KMS-11 (cell line): Measurements from ENCODE around the gene TAX1BP1.

ENCODE experiments used
- H2AFZ ChIP-seq: fragments of 200-600 bp; sonication (generic); 2 replicates; pipeline ENCODE4 v1.6.1; 2016; ENCODE audit warnings: antibody characterized with exemption, mixed run types, low read depth
- H3K27ac ChIP-seq: fragments of 200-600 bp; sonication (generic); 2 replicates; pipeline ENCODE4 v1.6.1; 2016; ENCODE audit warnings: mild to moderate bottlenecking, mixed run types
- H3K27me3 ChIP-seq: fragments of 200-600 bp; sonication (generic); 2 replicates; pipeline ENCODE4 v1.6.1; 2017; ENCODE audit warnings: mild to moderate bottlenecking, low read depth, mixed run types, moderate library complexity; ENCODE audit not compliant: insufficient read depth
- H3K36me3 ChIP-seq: fragments of 200-600 bp; sonication (generic); 2 replicates; pipeline ENCODE4 v1.6.1; 2017; ENCODE audit warnings: mild to moderate bottlenecking, mixed run types; ENCODE audit not compliant: insufficient read depth
- H3K4me1 ChIP-seq: fragments of 200-600 bp; sonication (generic); 2 replicates; pipeline ENCODE4 v1.6.1; 2016; ENCODE audit warnings: mild to moderate bottlenecking, low read depth, mixed run types; ENCODE audit not compliant: poor library complexity, severe bottlenecking
- H3K4me2 ChIP-seq: fragments of 200-600 bp; sonication (generic); 2 replicates; pipeline ENCODE4 v1.7.0; 2016; ENCODE audit warnings: mild to moderate bottlenecking, mixed run types
- H3K4me3 ChIP-seq: fragments of 200-600 bp; sonication (generic); IDR thresholded peaks from 2 replicates; pipeline ENCODE4 v1.6.1; 2017; ENCODE audit warnings: low read depth, low read length, mixed read lengths; ENCODE audit not compliant: insufficient read depth
- H3K79me2 ChIP-seq: fragments of 200-600 bp; sonication (generic); 2 replicates; pipeline ENCODE4 v1.6.1; 2016; ENCODE audit warnings: low read depth, mixed run types; ENCODE audit not compliant: insufficient read depth
- H3K9ac ChIP-seq: fragments of 200-600 bp; sonication (generic); 2 replicates; pipeline ENCODE4 v1.6.1; 2016; ENCODE audit warnings: mild to moderate bottlenecking, mixed run types
- H4K20me1 ChIP-seq: fragments of 200-600 bp; sonication (generic); 2 replicates; pipeline ENCODE4 v1.6.1; 2016; ENCODE audit warnings: mild to moderate bottlenecking, mixed run types; ENCODE audit not compliant: insufficient read depth
- CTCF ChIP-seq: fragments of 200-600 bp; sonication (generic); conservative IDR thresholded peaks from 2 replicates; pipeline ENCODE4 v1.6.1; 2017; ENCODE audit warnings: low read depth, mild to moderate bottlenecking, antibody characterized with exemption, low read length, moderate library complexity, mixed read lengths

Gene TAX1BP1

GRCh38 chr7:27704422-27705199, 35.4 kb upstream of the TAX1BP1 start:
- Histone ChIP-seq H3K4me1 (no peaks in the 10 kb centered on the region), H3K9ac (no peak overlapping the region), H3K36me3 (no peaks in the 10 kb centered on the region), H3K4me3 (no peak overlapping the region), H3K79me2 (no peaks in the 10 kb centered on the region), H3K4me2 (no peak overlapping the region), H4K20me1 (no peaks in the 10 kb centered on the region), H3K27me3 (no peaks in the 10 kb centered on the region), H3K27ac (no peak overlapping the region), H2AFZ (no peak overlapping the region)
- no peak for TF ChIP-seq CTCF

- Histone ChIP-seq H3K4me2 (no peak overlapping the region), H3K27ac (no peak overlapping the region), H3K79me2 (no peaks in the 10 kb centered on the region), H4K20me1 (no peaks in the 10 kb centered on the region), H3K4me1 (no peaks in the 10 kb centered on the region), H3K4me3 (no peak overlapping the region), H3K9ac (no peak overlapping the region), H3K27me3 (no peaks in the 10 kb centered on the region), H3K36me3 (no peaks in the 10 kb centered on the region), H2AFZ (no peak overlapping the region)
- no peak for TF ChIP-seq CTCF
Observed at GRCh38 chr7:27705200-27705594, 34.8 kb upstream of the TAX1BP1 start.

- Histone ChIP-seq H3K27me3 (no peaks in the 10 kb centered on the region), H3K27ac (no peak overlapping the region)
Observed at GRCh38 chr7:27708485-27708884, 31.5 kb upstream of the TAX1BP1 start.

GRCh38 chr7:27709137-27710075, 30.6 kb upstream of the TAX1BP1 start:
- no peaks in the 10 kb centered on the region for H3K4me1 ChIP-seq
- no peaks in the 10 kb centered on the region for H3K36me3 ChIP-seq
- H4K20me1 ChIP-seq, result no peaks in the 10 kb centered on the region
- no peak overlapping the region for H2AFZ ChIP-seq
- no peak overlapping the region for H3K4me3 ChIP-seq
- H3K27me3 ChIP-seq, result no peaks in the 10 kb centered on the region
- no peak for TF ChIP-seq CTCF
- H3K9ac ChIP-seq, result no peak overlapping the region
- H3K79me2 ChIP-seq, result no peaks in the 10 kb centered on the region
- no peak overlapping the region for H3K27ac ChIP-seq
- H3K4me2 ChIP-seq, result no peak overlapping the region

More at GRCh38 chr7:27708485-27708884, 31.5 kb upstream of the TAX1BP1 start:
- Histone ChIP-seq H3K4me3 (no peak overlapping the region), H2AFZ (no peak overlapping the region), H3K4me2 (no peak overlapping the region), H3K9ac (no peak overlapping the region), H3K36me3 (no peaks in the 10 kb centered on the region), H3K4me1 (no peaks in the 10 kb centered on the region), H3K79me2 (no peaks in the 10 kb centered on the region), H4K20me1 (no peaks in the 10 kb centered on the region)
- TF ChIP-seq CTCF, result no peak
